ENCODE results near the gene SDK1.

SDK1 gene

GRCh38 chr7:3277604-3278572 is 23.2 kb upstream of the SDK1 start:
- DNase-seq (no peak), ATAC-seq (no peak)
- Mint-ChIP-seq H3K36me3 (ENCODE audit: low read depth) (no peaks in the 10 kb centered on the region), H3K27ac (no peak overlapping the region), H3K27me3 (peaks cover 5% of the 10 kb centered on the region), H3K4me3 (no peak overlapping the region), H3K4me1 (no peaks in the 10 kb centered on the region), H3K9me3 (no peaks in the 10 kb centered on the region)

DNA sequence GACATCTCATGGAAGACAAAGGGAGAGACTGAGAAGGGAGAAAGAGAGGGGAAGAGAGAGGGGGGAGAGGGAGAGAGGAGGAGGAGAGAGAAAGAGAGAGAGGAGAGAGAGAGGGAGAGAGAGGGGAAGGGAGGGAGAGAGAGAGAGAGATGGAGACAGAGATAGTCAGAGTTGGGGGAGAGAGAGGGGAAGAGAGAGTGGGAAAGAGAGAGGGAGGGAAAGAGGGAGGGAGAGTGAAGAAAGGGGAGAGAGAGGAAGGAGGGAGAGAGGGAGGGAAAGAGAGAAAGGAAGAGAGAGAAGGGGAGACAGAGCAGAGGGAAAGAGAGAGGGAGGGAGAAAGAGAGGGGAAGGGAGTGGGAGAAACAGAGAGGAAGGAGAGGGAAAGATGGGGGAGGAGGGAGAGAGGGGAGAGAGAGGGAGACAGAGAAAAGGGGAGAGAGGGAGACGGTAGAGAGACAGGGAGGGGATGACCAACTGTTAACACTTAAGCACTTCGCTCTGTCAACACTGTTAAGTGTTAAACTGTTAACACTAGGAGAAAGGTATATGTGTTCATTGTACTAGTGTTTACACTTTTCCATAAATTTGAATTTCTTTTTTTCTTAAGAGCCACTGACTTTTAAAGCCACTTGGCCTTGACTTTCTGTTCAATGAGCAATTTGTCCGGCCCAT is 21.8 kb upstream of the SDK1 start:
- no peak for DNase-seq
- H3K27me3 Mint-ChIP-seq = peaks cover 5% of the 10 kb centered on the region
- H3K36me3 Mint-ChIP-seq (ENCODE audit: low read depth) = no peaks in the 10 kb centered on the region
- no peaks in the 10 kb centered on the region for H3K4me1 Mint-ChIP-seq
- H3K27ac Mint-ChIP-seq = no peak overlapping the region
- no peak for ATAC-seq
- H3K9me3 Mint-ChIP-seq = no peaks in the 10 kb centered on the region
- no peak overlapping the region for H3K4me3 Mint-ChIP-seq

DNA sequence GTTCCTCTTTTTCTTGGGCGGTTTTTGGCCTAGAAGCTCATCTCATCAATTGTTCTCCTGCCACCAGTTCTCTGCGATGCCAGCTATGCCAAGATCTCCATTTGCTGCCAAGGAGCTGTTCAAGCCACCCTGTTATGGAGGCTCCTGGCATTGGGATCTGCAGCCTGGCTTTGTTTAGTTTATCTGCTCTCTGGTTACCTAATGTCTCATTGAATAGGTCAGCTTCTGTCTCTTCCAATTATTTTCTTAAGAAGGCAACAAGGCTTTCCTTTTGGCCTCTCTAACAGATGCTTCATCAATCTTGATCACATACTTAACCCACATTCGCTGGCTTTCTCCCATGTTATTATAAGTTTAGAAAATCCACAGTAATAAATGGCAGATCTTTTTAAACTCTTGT is 20.6 kb upstream of the SDK1 start:
- ATAC-seq (no peak), DNase-seq (no peak)
- no peaks in the 10 kb centered on the region for H3K4me1 Mint-ChIP-seq
- H3K4me3 Mint-ChIP-seq = no peak overlapping the region
- peaks cover 5% of the 10 kb centered on the region for H3K27me3 Mint-ChIP-seq
- no peak overlapping the region for H3K27ac Mint-ChIP-seq
- H3K9me3 Mint-ChIP-seq = no peaks in the 10 kb centered on the region
- no peaks in the 10 kb centered on the region for H3K36me3 Mint-ChIP-seq (ENCODE audit: low read depth)

- DNase-seq (no peak), ATAC-seq (no peak)
- H3K9me3 Mint-ChIP-seq = no peaks in the 10 kb centered on the region
- no peak overlapping the region for H3K27ac Mint-ChIP-seq
- no peaks in the 10 kb centered on the region for H3K36me3 Mint-ChIP-seq (ENCODE audit: low read depth)
- peaks cover 5% of the 10 kb centered on the region for H3K27me3 Mint-ChIP-seq
- H3K4me3 Mint-ChIP-seq = no peak overlapping the region
- H3K4me1 Mint-ChIP-seq = no peaks in the 10 kb centered on the region
Measured at GRCh38 chr7:3280946-3281656, 20.0 kb upstream of the SDK1 start.

DNA sequence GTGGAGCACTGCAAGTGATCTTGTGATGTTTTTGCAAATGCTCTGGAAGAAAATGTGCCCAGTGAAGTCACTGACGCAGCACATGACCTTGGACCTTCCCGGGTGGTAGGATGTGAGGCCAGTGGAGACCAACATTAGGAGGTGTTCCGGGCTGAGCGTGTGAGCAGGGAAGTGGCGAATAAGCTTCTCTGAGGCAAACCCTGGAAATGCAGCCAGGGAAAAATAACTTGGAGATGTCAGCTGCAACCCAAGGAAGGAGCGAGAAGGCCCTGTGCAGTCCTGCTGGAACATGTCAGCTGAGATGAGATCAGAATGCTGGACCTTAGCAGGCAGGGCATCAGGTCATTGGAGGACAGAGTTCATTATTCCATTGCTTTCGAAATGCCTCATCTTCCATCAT is 18.6 kb upstream of the SDK1 start:
- Mint-ChIP-seq H3K9me3 (no peaks in the 10 kb centered on the region), H3K27ac (no peak overlapping the region), H3K27me3 (peaks cover 5% of the 10 kb centered on the region), H3K4me3 (no peak overlapping the region), H3K36me3 (ENCODE audit: low read depth) (no peaks in the 10 kb centered on the region), H3K4me1 (no peaks in the 10 kb centered on the region)
- DNase-seq (no peak), ATAC-seq (no peak)

- Mint-ChIP-seq H3K27ac (no peak overlapping the region), H3K4me1 (no peaks in the 10 kb centered on the region), H3K27me3 (peaks cover 5% of the 10 kb centered on the region), H3K4me3 (no peak overlapping the region), H3K36me3 (ENCODE audit: low read depth) (no peaks in the 10 kb centered on the region), H3K9me3 (no peaks in the 10 kb centered on the region)
- DNase-seq = no peak
- no peak for ATAC-seq
Measured at GRCh38 chr7:3283130-3283704, 17.8 kb upstream of the SDK1 start.

DNA sequence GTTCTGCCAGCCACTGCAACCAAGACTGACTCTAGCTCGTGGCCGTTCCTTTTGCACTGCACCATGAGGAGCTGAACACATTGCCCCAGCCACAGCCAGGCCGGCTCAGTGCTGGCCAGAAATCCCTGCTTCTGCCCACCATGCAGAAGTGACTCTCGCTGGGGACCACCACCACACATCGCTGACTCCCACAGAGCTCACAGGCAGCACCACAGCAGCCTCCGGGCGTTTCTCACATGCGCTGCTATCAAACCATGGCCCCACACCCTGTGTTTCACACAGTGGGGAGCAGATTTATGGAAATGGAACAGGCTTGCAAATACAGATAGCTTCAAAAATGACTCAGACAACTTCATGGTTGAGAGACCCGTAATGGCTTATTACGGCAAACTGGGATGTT is 15.4 kb upstream of the SDK1 start:
- Mint-ChIP-seq H3K4me1 (no peaks in the 10 kb centered on the region), H3K27me3 (peaks cover 5% of the 10 kb centered on the region), H3K9me3 (no peaks in the 10 kb centered on the region), H3K27ac (no peak overlapping the region), H3K36me3 (ENCODE audit: low read depth) (no peaks in the 10 kb centered on the region), H3K4me3 (no peak overlapping the region)
- DNase-seq (no peak), ATAC-seq (no peak)

- no peak overlapping the region for H3K27ac Mint-ChIP-seq
- H3K27me3 Mint-ChIP-seq = peaks cover 11% of the 10 kb centered on the region
- ATAC-seq = no peak
- no peak for DNase-seq
- H3K9me3 Mint-ChIP-seq = no peaks in the 10 kb centered on the region
- no peaks in the 10 kb centered on the region for H3K36me3 Mint-ChIP-seq (ENCODE audit: low read depth)
- no peak overlapping the region for H3K4me3 Mint-ChIP-seq
- H3K4me1 Mint-ChIP-seq = no peaks in the 10 kb centered on the region
Measured at GRCh38 chr7:3289996-3290395, 11.1 kb upstream of the SDK1 start.

GRCh38 chr7:3292694-3293093 is 8.4 kb upstream of the SDK1 start:
- no peaks in the 10 kb centered on the region for H3K4me1 Mint-ChIP-seq

GRCh38 chr7:3294432-3295100 is 6.5 kb upstream of the SDK1 start:
- Mint-ChIP-seq H3K4me1 (no peaks in the 10 kb centered on the region), H3K36me3 (ENCODE audit: low read depth) (no peaks in the 10 kb centered on the region), H3K9me3 (no peaks in the 10 kb centered on the region), H3K27ac (no peak overlapping the region), H3K27me3 (peaks cover 21% of the 10 kb centered on the region), H3K4me3 (no peak overlapping the region)
- no peak for ATAC-seq
- no peak for DNase-seq

More at GRCh38 chr7:3292694-3293093, 8.4 kb upstream of the SDK1 start:
- DNase-seq (no peak), ATAC-seq (no peak)
- H3K36me3 Mint-ChIP-seq (ENCODE audit: low read depth) = no peaks in the 10 kb centered on the region
- H3K9me3 Mint-ChIP-seq = no peaks in the 10 kb centered on the region
- H3K4me3 Mint-ChIP-seq = no peak overlapping the region
- H3K27me3 Mint-ChIP-seq = peaks cover 14% of the 10 kb centered on the region
- H3K27ac Mint-ChIP-seq = no peak overlapping the region

DNA sequence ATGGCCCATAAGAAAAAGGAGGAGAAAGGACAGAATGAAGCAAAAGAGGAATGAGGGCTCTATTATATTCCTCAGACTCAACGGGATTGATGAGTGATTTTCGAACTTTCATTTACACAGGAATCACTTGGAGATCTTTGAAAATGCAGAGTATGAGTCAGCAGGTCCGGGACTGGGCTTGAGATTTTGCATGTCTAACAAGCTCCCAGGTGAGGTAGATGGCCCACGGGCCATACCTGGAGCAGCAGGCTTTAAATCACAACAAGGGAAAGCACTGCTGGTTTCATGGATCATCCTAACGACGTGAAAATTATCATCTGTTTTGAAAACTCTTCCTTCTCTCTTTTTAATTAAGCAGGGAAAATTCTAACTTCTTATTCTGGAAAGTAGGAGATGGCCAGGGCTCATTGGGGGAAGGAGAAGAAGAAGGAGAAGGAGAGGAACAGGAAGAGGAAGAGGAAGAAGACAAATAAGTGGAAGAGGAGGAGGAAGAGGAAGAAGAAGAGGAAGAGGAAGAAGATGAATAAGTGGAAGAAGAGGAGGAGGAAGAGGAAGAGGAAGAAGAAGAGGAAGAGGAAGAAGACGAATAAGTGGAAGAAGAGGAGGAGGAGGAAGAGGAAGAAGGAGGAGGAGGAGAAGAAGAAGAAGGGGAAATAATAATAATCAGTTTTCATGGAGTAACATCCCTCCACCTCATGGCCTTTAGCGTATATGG is 3.8 kb upstream of the SDK1 start:
- Mint-ChIP-seq H3K4me1 (peaks cover 7% of the 10 kb centered on the region), H3K36me3 (ENCODE audit: low read depth) (no peaks in the 10 kb centered on the region), H3K27me3 (peaks cover 32% of the 10 kb centered on the region), H3K27ac (no peak overlapping the region), H3K9me3 (no peaks in the 10 kb centered on the region), H3K4me3 (no peak overlapping the region)
- no peak for DNase-seq
- no peak for ATAC-seq

DNA sequence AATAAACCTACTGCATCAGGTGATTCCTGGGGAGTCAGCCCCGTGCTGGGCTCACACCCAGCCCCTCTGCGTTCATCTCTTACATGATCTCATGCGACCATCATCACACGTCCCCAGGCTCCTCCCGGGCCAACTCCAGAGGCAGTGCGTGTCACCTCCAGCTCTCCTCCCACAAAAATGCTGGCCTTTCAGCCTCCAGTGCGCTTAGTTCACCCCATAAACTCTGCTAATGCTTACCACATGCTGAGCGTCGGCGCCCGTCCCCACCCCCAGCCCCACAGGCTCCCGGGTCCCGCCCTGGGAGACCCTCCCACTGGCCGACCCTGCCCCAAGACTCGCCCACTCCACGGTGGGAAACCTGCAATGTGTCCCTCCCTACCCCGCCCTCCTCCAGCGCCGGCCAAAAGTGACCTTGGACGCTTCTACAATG is 816 bp upstream of the SDK1 start:
- ATAC-seq = no peak
- H3K4me3 Mint-ChIP-seq = no peak overlapping the region
- no peak overlapping the region for H3K27ac Mint-ChIP-seq
- H3K27me3 Mint-ChIP-seq = peaks cover 47% of the 10 kb centered on the region
- peak; percentile 4 for DNase-seq
- H3K4me1 Mint-ChIP-seq = peaks cover 11% of the 10 kb centered on the region
- H3K9me3 Mint-ChIP-seq = no peaks in the 10 kb centered on the region
- H3K36me3 Mint-ChIP-seq (ENCODE audit: low read depth) = no peaks in the 10 kb centered on the region

DNA sequence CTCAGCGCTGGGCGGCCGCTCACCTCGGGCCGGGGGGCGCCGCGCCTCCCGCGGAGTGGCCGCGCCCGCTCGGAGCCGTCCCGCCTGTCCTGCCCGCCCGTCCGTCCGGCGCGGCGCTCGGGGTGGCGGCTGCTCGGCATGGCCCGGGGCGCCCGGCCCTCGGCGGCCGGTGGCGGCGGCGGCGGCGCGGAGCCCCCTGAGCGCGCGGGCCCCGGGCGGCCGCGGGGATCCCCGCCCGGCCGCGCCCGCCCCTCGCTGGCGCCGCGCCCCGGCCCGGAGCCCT is 338 bp downstream of the SDK1 start:
- peak; percentile 12 for ATAC-seq
- H3K4me1 Mint-ChIP-seq = peaks cover 11% of the 10 kb centered on the region

More for the DNA sequence above, 338 bp downstream of the SDK1 start:
- Mint-ChIP-seq H3K9me3 (no peaks in the 10 kb centered on the region), H3K27ac (no peak overlapping the region), H3K27me3 (peaks cover 51% of the 10 kb centered on the region), H3K36me3 (ENCODE audit: low read depth) (no peaks in the 10 kb centered on the region), H3K4me3 (no peak overlapping the region)
- DNase-seq = no peak
